PC-3 (cell line): ENCODE results near the gene RUVBL2. TPM values are rescaled to one million over a fixed set of nuclear protein-coding genes. Genes with fewer than 3 reads are reported as not detected.

Experiments used
- ATAC-seq: fragments of 200-7000 bp; cut with Tn5 transposase; 2 replicates; pipeline ENCODE4 v1.9.1; 2020; ENCODE audit warnings: mild to moderate bottlenecking, moderate library complexity
- BruUV-seq: library from RNA; stranded (reverse); fragments of 400-500 nt; replicated peaks from 2 replicates; lab custom pipeline; 2021; lab: Mats Ljungman, UMichigan
- CTCF ChIA-PET: fragments of 300-600 bp; sonication (Branson Sonifier 250); formaldehyde crosslinking; loops from one replicate; lab custom pipeline; 2022; ENCODE audit warnings: antibody characterized with exemption; lab: Charles Lee
- POLR2A ChIA-PET: fragments of 300-600 bp; sonication (Branson Sonifier 250); formaldehyde crosslinking; loops from one replicate; lab custom pipeline; 2022; ENCODE audit warnings: antibody characterized with exemption; ENCODE audit not compliant: unreplicated experiment; lab: Charles Lee
- DNase-seq: peaks from one replicate; pipeline ENCODE4 v3.0.0-alpha.2; 2015
- H2AFZ ChIP-seq: fragments of 300-600 bp; sonication (generic); 2 replicates; pipeline ENCODE4 v1.6.0; 2016; ENCODE audit warnings: antibody characterized with exemption, low read length
- H3F3A ChIP-seq: fragments of 300-600 bp; sonication (generic); one replicate; pipeline ENCODE4 v1.6.0; 2017; ENCODE audit warnings: antibody characterized with exemption, low read length, control low read depth, mild to moderate bottlenecking; ENCODE audit not compliant: unreplicated experiment
- H3K27ac ChIP-seq: fragments of 300-600 bp; sonication (generic); 2 replicates; pipeline ENCODE4 v1.5.1; 2016; ENCODE audit warnings: mild to moderate bottlenecking, low read length
- H3K27me3 ChIP-seq: fragments of 300-600 bp; sonication (generic); 2 replicates; pipeline ENCODE4 v1.6.1; 2016; ENCODE audit warnings: low read length, mixed read lengths
- H3K36me3 ChIP-seq: fragments of 300-600 bp; sonication (generic); 2 replicates; pipeline ENCODE4 v1.6.1; 2016; ENCODE audit warnings: low read depth, mixed run types, low read length, mixed read lengths
- H3K4me1 ChIP-seq: fragments of 300-600 bp; sonication (generic); 2 replicates; pipeline ENCODE4 v1.5.1; 2016; ENCODE audit warnings: low read length; ENCODE audit not compliant: insufficient read depth
- H3K4me2 ChIP-seq: fragments of 300-600 bp; sonication (generic); 2 replicates; pipeline ENCODE4 v1.6.0; 2016; ENCODE audit warnings: low read length
- H3K4me3 ChIP-seq: fragments of 300-600 bp; sonication (generic); 2 replicates; pipeline ENCODE4 v1.5.1; 2016; ENCODE audit warnings: mild to moderate bottlenecking, low read length, mixed read lengths
- H3K79me2 ChIP-seq: fragments of 300-600 bp; sonication (generic); 2 replicates; pipeline ENCODE4 v1.6.1; 2017; ENCODE audit warnings: low read length, mixed read lengths
- H3K9ac ChIP-seq: fragments of 300-600 bp; sonication (generic); 2 replicates; pipeline ENCODE4 v1.6.0; 2016; ENCODE audit warnings: mild to moderate bottlenecking, low read length
- H3K9me2 ChIP-seq: fragments of 300-600 bp; sonication (generic); replicated peaks from 2 replicates; pipeline ENCODE4 v1.6.1; 2016; ENCODE audit warnings: mixed run types, low read length, mixed read lengths
- H3K9me3 ChIP-seq: fragments of 300-600 bp; sonication (generic); 2 replicates; pipeline ENCODE4 v1.6.1; 2016; ENCODE audit warnings: low read length, mixed read lengths
- H4K20me1 ChIP-seq: fragments of 300-600 bp; sonication (generic); 2 replicates; pipeline ENCODE4 v1.6.1; 2016; ENCODE audit warnings: low read length, mixed read lengths
- CTCF ChIP-seq: fragments of 300-600 bp; sonication (generic); conservative IDR thresholded peaks from 2 replicates; pipeline ENCODE4 v1.5.1; 2017; ENCODE audit warnings: antibody characterized with exemption, low read depth, mild to moderate bottlenecking, low read length
- EZH2 ChIP-seq: fragments of 300-600 bp; sonication (generic); IDR thresholded peaks from one replicate; pipeline ENCODE4 v1.6.1; 2017; ENCODE audit warnings: antibody characterized with exemption, mild to moderate bottlenecking, low read length; ENCODE audit not compliant: unreplicated experiment
- EZH2phosphoT487 ChIP-seq: fragments of 300-600 bp; sonication (generic); IDR thresholded peaks from 2 replicates; pipeline ENCODE4 v1.6.1; 2018; ENCODE audit warnings: mild to moderate bottlenecking, antibody characterized with exemption, low read length, borderline replicate concordance
- intact Hi-C: fragments of 100-400 bp; cut with micrococcal nuclease; formaldehyde crosslinking; loops from 2 replicates; pipeline ENCODE4 v1.9.0; 2023
- total RNA-seq: library from RNA; depleted of rRNA; stranded (reverse); fragments of >200 nt; gene quantifications from 2 replicates; pipeline ENCODE4 v1.2.3, GENCODE V29; 2014

The RUVBL2 gene
- total RNA-seq, 1 experiment from 2014 or later, result 291 TPM

DNA sequence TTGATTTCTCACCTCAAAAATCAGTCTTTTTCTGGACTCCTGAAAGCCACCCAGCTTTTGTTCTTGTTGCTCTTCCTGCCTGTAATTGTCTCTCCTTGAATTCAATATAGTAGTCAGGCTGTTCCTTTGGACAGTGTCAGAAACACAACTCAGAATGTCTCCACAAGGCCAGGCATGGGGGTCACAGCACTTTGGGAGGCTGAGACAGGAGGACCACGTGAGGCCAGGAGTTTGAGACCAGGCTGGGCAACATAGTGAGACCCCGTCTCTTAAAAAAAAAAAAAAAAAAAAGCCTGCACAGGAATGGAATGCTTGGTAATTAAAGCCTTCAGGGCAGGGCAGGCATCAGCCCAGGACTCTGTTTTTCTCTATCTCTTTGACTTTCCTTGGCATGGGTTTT, 47.9 kb upstream of the RUVBL2 start:
- TF ChIP-seq EZH2phosphoT487 (no peak), CTCF (no peak), EZH2 (no peak)
- no peak for ATAC-seq
- Histone ChIP-seq H3K79me2 (no peaks in the 10 kb centered on the region), H3K36me3 (no peaks in the 10 kb centered on the region), H3K4me1 (no peaks in the 10 kb centered on the region), H3K4me2 (no peak overlapping the region), H3K4me3 (no peak overlapping the region), H3F3A (no peaks in the 10 kb centered on the region), H3K27ac (no peak overlapping the region), H2AFZ (no peak overlapping the region), H3K9me3 (no peaks in the 10 kb centered on the region), H3K9ac (no peak overlapping the region), H3K27me3 (no peaks in the 10 kb centered on the region), H4K20me1 (no peaks in the 10 kb centered on the region), H3K9me2 (no peaks in the 10 kb centered on the region)
- CTCF ChIA-PET, result no interaction called here
- no peak for DNase-seq
- POLR2A ChIA-PET, result no interaction called here
- BruUV-seq, result no TSS peak
- intact Hi-C loops, result no loop called here

DNA sequence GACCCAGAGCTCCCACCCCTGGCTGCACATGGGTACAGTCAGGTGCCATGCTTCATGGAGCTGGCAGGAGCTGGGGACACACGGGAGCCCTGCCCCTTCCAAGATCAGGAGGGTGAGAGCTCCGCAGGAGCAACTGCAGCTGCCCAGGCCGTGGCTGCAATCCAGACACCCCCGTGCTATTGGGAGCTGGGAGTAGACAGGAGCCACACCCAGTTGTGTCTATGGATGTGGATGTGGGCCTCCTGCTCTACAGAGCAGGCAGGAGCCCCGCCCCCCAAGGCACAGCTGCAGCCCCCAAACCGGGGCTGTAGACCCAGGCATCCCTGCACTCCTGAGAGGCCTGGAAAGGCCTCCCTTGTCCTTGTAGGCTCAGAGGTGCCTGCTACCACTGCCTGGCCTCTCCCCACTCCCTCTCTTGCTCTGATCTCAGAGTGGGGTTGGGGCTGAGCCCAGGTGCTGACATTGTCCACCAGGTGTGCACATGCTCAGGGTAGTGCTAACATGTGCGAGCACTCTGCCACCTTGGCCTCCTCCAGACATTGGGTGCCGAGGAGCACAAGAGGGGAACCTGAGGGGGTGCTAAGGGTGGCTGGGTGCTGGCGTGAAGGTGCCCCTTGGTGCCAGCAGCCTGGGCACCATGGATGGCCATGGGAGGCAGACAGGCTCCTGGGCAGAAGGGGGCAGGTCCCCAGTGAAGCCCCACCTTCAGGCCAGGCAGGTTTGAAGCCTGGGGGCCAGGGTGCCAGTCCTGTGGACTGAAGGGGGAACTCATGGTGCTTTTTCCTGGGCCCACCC, 47.0 kb upstream of the RUVBL2 start:
- Histone ChIP-seq H3K27me3 (no peaks in the 10 kb centered on the region), H3K4me2 (no peak overlapping the region), H3K9me3 (no peaks in the 10 kb centered on the region), H3K9ac (no peak overlapping the region), H3K4me1 (no peaks in the 10 kb centered on the region), H3K36me3 (no peaks in the 10 kb centered on the region), H2AFZ (no peak overlapping the region), H3K79me2 (no peaks in the 10 kb centered on the region), H3F3A (no peaks in the 10 kb centered on the region), H3K9me2 (no peaks in the 10 kb centered on the region), H3K27ac (no peak overlapping the region), H4K20me1 (no peaks in the 10 kb centered on the region), H3K4me3 (no peak overlapping the region)
- no TSS peak for BruUV-seq
- intact Hi-C loops, result no loop called here
- no peak for ATAC-seq
- TF ChIP-seq EZH2phosphoT487 (no peak), EZH2 (no peak), CTCF (no peak)
- DNase-seq, result no peak
- POLR2A ChIA-PET, result no interaction called here
- CTCF ChIA-PET, result no interaction called here

- no peaks in the 10 kb centered on the region for H3K9me3 ChIP-seq
- H3K9ac ChIP-seq, result no peak overlapping the region
- H3K79me2 ChIP-seq, result no peaks in the 10 kb centered on the region
- no peaks in the 10 kb centered on the region for H3K27me3 ChIP-seq
- DNase-seq, result no peak
- no peaks in the 10 kb centered on the region for H3K36me3 ChIP-seq
- no peaks in the 10 kb centered on the region for H3K4me1 ChIP-seq
- H3K4me3 ChIP-seq, result no peak overlapping the region
- no peaks in the 10 kb centered on the region for H3F3A ChIP-seq
- no TSS peak for BruUV-seq
- ChIA-PET POLR2A (no interaction called here), CTCF (no interaction called here)
- intact Hi-C loops, result no loop called here
- H3K27ac ChIP-seq, result no peak overlapping the region
- H3K4me2 ChIP-seq, result no peak overlapping the region
- no peak for ATAC-seq
- no peaks in the 10 kb centered on the region for H4K20me1 ChIP-seq
- TF ChIP-seq EZH2phosphoT487 (no peak), EZH2 (no peak), CTCF (no peak)
- no peaks in the 10 kb centered on the region for H3K9me2 ChIP-seq
- H2AFZ ChIP-seq, result no peak overlapping the region
These were observed 46.5 kb upstream of the RUVBL2 start for GRCh38 chr19:48947258-48947542.
